K562 (cell line): Measurements from ENCODE around the gene SND1. TPM values are rescaled to one million over a fixed set of nuclear protein-coding genes. Genes with fewer than 3 reads are reported as not detected.

Experiments
- ATAC-seq: fragments of 200-7000 bp; cut with Tn5 transposase; 3 replicates; pipeline ENCODE4 v1.9.1; 2020; ENCODE audit warnings: moderate library complexity
- BruUV-seq: library from RNA; stranded (reverse); fragments of 400-500 nt; replicated peaks from 2 replicates; lab custom pipeline; 2021; lab: Mats Ljungman, UMichigan
- CTCF ChIA-PET: fragments of 300-600 bp; formaldehyde crosslinking; extraction: SDS; loops from one replicate; lab custom pipeline; 2021; ENCODE audit warnings: low intra/inter-chr PET ratio; lab: Yijun Ruan, JAX
- POLR2A ChIA-PET: fragments of 300-600, 350-650 bp; sonication (Branson Sonifier 250); formaldehyde crosslinking; extraction: SDS; loops from one replicate; lab custom pipeline; 2021; ENCODE audit warnings: antibody characterized with exemption, inconsistent platforms; lab: Yijun Ruan, JAX
- DNase-seq, 4 experiments: peaks; one replicate each; pipeline versions ENCODE4 v3.0.0 to v3.0.0-alpha.2; 2011 to 2018; ENCODE audit warnings: low spot score in 3 of 4, mixed read lengths in 3 of 4; ENCODE audit errors: extremely low read depth in 1 of 4
- FAIRE-seq: peaks from 2 replicates; lab custom pipeline; 2011; peaks lifted over from hg19 to GRCh38; lab: Jason Lieb, UNC
- H2AFZ ChIP-seq: 2 replicates; pipeline ENCODE4 v1.6.0; 2011; ENCODE audit warnings: low read depth, low read length, control low read depth, inconsistent platforms
- H3K27ac ChIP-seq: fragments of 200-600 bp; 3 replicates; pipeline ENCODE4 v1.8.0; 2011; ENCODE audit warnings: low read depth, mild to moderate bottlenecking, control low read depth, inconsistent platforms, low read length, moderate library complexity, mixed read lengths; ENCODE audit errors: extremely low read depth
- H3K27me3 ChIP-seq, 2 experiments: fragments of 300-600 bp in 1 of 2; 2 replicates in 1 of 2; 3 replicates in 1 of 2; pipeline versions ENCODE4 v1.6.0 to v1.8.0; 2011; ENCODE audit warnings: inconsistent platforms in 2 of 2, low read length in 2 of 2, mild to moderate bottlenecking in 1 of 2, mixed read lengths in 1 of 2, moderate library complexity in 1 of 2; ENCODE audit not compliant: control insufficient read depth in 2 of 2, insufficient read depth in 2 of 2
- H3K36me3 ChIP-seq: fragments of 300-600 bp; 3 replicates; pipeline ENCODE4 v1.8.0; 2011; ENCODE audit warnings: mild to moderate bottlenecking, low read length, inconsistent platforms; ENCODE audit not compliant: control insufficient read depth, insufficient read depth
- H3K4me1 ChIP-seq, 2 experiments: fragments of 200-600 bp in 1 of 2; replicated peaks in 1 of 2; 2 replicates in 1 of 2; 3 replicates in 1 of 2; pipeline versions ENCODE4 v1.5.1 to v1.8.0; 2011; ENCODE audit warnings: inconsistent platforms in 2 of 2, low read length in 2 of 2, mild to moderate bottlenecking in 1 of 2, mixed read lengths in 1 of 2, moderate library complexity in 1 of 2; ENCODE audit not compliant: control insufficient read depth in 2 of 2, insufficient read depth in 2 of 2
- H3K4me2 ChIP-seq: 2 replicates; pipeline ENCODE4 v1.6.1; 2011; ENCODE audit warnings: low read length, control low read depth, inconsistent platforms, mixed read lengths; ENCODE audit not compliant: insufficient read depth
- H3K4me3 ChIP-seq: fragments of 200-600 bp; sonication (generic), shearing (Covaris generic); 2 replicates; pipeline ENCODE4 v1.5.1; 2016; ENCODE audit warnings: control low read depth, inconsistent platforms
- H3K79me2 ChIP-seq: fragments of 200-600 bp; 3 replicates; pipeline ENCODE4 v1.8.0; 2011; ENCODE audit warnings: low read length, inconsistent platforms; ENCODE audit not compliant: control insufficient read depth, insufficient read depth
- H3K9ac ChIP-seq, 2 experiments: 2 replicates each; pipeline versions ENCODE4 v1.6.0 to v1.6.1; 2011; ENCODE audit warnings: low read depth in 2 of 2, low read length in 2 of 2, control low read depth in 1 of 2, inconsistent platforms in 1 of 2, mild to moderate bottlenecking in 1 of 2, mixed read lengths in 1 of 2; ENCODE audit not compliant: insufficient read depth in 1 of 2
- H3K9me1 ChIP-seq: one replicate; pipeline ENCODE4 v1.6.0; 2011; ENCODE audit warnings: inconsistent platforms, mild to moderate bottlenecking, low read length, moderate library complexity; ENCODE audit not compliant: control insufficient read depth, insufficient read depth
- H3K9me3 ChIP-seq: replicated peaks from 2 replicates; pipeline ENCODE4 v1.5.1; 2011; ENCODE audit warnings: low read depth, low read length, inconsistent platforms; ENCODE audit not compliant: control insufficient read depth, insufficient read depth
- H4K20me1 ChIP-seq: replicated peaks from 2 replicates; pipeline ENCODE4 v1.6.1; 2011; ENCODE audit warnings: low read length, inconsistent platforms, mixed read lengths; ENCODE audit not compliant: control insufficient read depth, insufficient read depth
- SUPT5H ChIP-seq: fragments of 450-650 bp; IDR thresholded peaks from 2 replicates; pipeline ENCODE4 v1.6.1; 2016
- TFE3 ChIP-seq: fragments of 450-650 bp; formaldehyde crosslinking; IDR thresholded peaks from 2 replicates; pipeline ENCODE4 v1.4.0; 2020; ENCODE audit warnings: mild to moderate bottlenecking, mixed read lengths
- THRA ChIP-seq: fragments of 450-650 bp; IDR thresholded peaks from 2 replicates; pipeline ENCODE4 v1.6.1; 2017; ENCODE audit warnings: mild to moderate bottlenecking, moderate library complexity
- TRIM24 ChIP-seq, 2 experiments: fragments of 450-650 bp; IDR thresholded peaks; 2 replicates each; pipeline ENCODE4 v1.6.1; 2016
- ZNF717 ChIP-seq: fragments of 250-450 bp; sonication (Bioruptor Pico); IDR thresholded peaks from 2 replicates; pipeline ENCODE4 v1.5.0; 2021
- ZNF740 ChIP-seq, 3 experiments: fragments of 200-800 bp in 1 of 3; sonication (Bioruptor generic) in 1 of 3; sonication (generic) in 1 of 3; formaldehyde crosslinking in 1 of 3; IDR thresholded peaks; 2 replicates each; pipeline versions ENCODE4 v1.6.1 to v1.8.0; 2016 to 2022; ENCODE audit warnings: mild to moderate bottlenecking in 2 of 3, missing compliant biosample characterization in 2 of 3, missing genetic modification characterization in 2 of 3, missing genetic modification reagents in 1 of 3
- WGBS: fragments of 100-300 bp; shearing (Covaris generic); methylation state at CpG from one replicate; pipeline ENCODE4 v1.1.6; 2016; ENCODE audit warnings: low coverage, mixed read lengths; ENCODE audit not compliant: insufficient coverage; ENCODE audit errors: missing lambda C conversion rate; 5-methylcytosine and 5-hydroxymethylcytosine counted together
- in situ Hi-C: fragments of 300-500 bp; cut with MboI; formaldehyde crosslinking; loops from 4 replicates; pipeline ENCODE4 v1.15.0; 2018; ENCODE audit warnings: inconsistent platforms, mixed read lengths
- intact Hi-C: fragments of 100-400 bp; cut with micrococcal nuclease; formaldehyde crosslinking; loops from 2 replicates; pipeline ENCODE4 v1.14.2; 2022
- polyA plus RNA-seq, 8 experiments: library from polyadenylated mRNA; depleted of rRNA in 4 of 8; stranded (reverse) in 5 of 8; unstranded in 3 of 8; fragments of >200 nt; fragmentation: Nextera tagmentation in 2 of 8; fragmentation: Illumina TruSeq in 1 of 8; extraction: Ambion mirVana in 2 of 8; extraction: Trizol in 1 of 8; gene quantifications; 2 replicates each; pipeline versions ENCODE4 v1.2.1 to v1.2.3, GENCODE V29; 2011 to 2014; ENCODE audit warnings: inconsistent platforms in 1 of 8, missing spikeins in 1 of 8
- total RNA-seq, 7 experiments: library from RNA; depleted of rRNA in 6 of 7; stranded (reverse); fragments of >200 nt in 6 of 7; fragmentation: Illumina TruSeq in 2 of 7; extraction: Trizol in 2 of 7; gene quantifications; 2 replicates each; pipeline versions ENCODE4 v1.2.1 to v1.2.3, GENCODE V29; 2011 to 2021; ENCODE audit warnings: low replicate concordance in 1 of 7

SND1 gene
- total and polyA plus RNA-seq, 9 of the 15 experiments (the other 6 are each of a cell fraction or from before 2014, with no cell fraction given), result 46.5 to 307 (median 191) TPM

GRCh38 chr7:128066395-128066794 lies 414.4 kb downstream of the SND1 start:
- no peaks in the 10 kb centered on the region for H3K79me2 ChIP-seq
- no peak overlapping the region for H3K4me2 ChIP-seq
- H3K27ac ChIP-seq, result no peak overlapping the region
- WGBS, result 89% methylated on average over 10 of the region's 10 CpGs
- no TSS peak for BruUV-seq
- in situ Hi-C loops (no loop called here), intact Hi-C loops (no loop called here)
- H3K4me1 ChIP-seq, result no peaks in the 10 kb centered on the region
- no peak overlapping the region for H3K4me3 ChIP-seq
- no peak overlapping the region for H2AFZ ChIP-seq
- DNase-seq (no peak), FAIRE-seq (no peak), ATAC-seq (no peak)
- no peaks in the 10 kb centered on the region for H3K9me3 ChIP-seq
- H3K9me1 ChIP-seq, result no peaks in the 10 kb centered on the region
- H4K20me1 ChIP-seq, result peaks cover 10% of the 10 kb centered on the region
- no peaks in the 10 kb centered on the region for H3K27me3 ChIP-seq
- TF ChIP-seq SUPT5H, result no peak
- TF ChIP-seq ZNF717 (CRISPR knock-in tag), result no peak
- TF ChIP-seq ZNF740 (CRISPR knock-in tag; IDR thresholded peaks at IDR 0.05), result no peak
- no peak for TF ChIP-seq ZNF740 (tag; IDR thresholded peaks at IDR 0.05)
- TF ChIP-seq TRIM24 (IDR thresholded peaks at IDR 0.05), result no peak
- no peak for TF ChIP-seq TFE3 (CRISPR knock-in tag)
- no peak for TF ChIP-seq THRA
- CTCF ChIA-PET, result no interaction called here
- H3K9ac ChIP-seq, result no peak overlapping the region
- POLR2A ChIA-PET, result interaction anchor here (0.6 to 0.7 kb wide), 3 partner anchors 133 to 157 kb away, joined by 3 read pairs; no protein-coding TSS in a partner anchor
- peaks cover 39% of the 10 kb centered on the region; the same call in 2 of the 3 replicates for H3K36me3 ChIP-seq
